ACC112 (cell line): ENCODE data around the gene KCMF1.

ENCODE experiments used
- H2AFZ ChIP-seq: fragments of 200-600 bp; sonication (generic); one replicate; pipeline ENCODE4 v1.6.0; 2017; ENCODE audit warnings: antibody characterized with exemption, low read length; ENCODE audit not compliant: unreplicated experiment
- H3K27ac ChIP-seq: fragments of 200-600 bp; sonication (generic); 2 replicates; pipeline ENCODE4 v1.5.1; 2014; ENCODE audit warnings: low read depth, mild to moderate bottlenecking, antibody characterized with exemption, low read length, moderate library complexity
- H3K27me3 ChIP-seq: fragments of 200-600 bp; sonication (generic); 2 replicates; pipeline ENCODE4 v1.6.1; 2014; ENCODE audit warnings: mild to moderate bottlenecking, antibody characterized with exemption, low read length, moderate library complexity, mixed read lengths; ENCODE audit not compliant: insufficient read depth
- H3K36me3 ChIP-seq: fragments of 200-600 bp; sonication (generic); 2 replicates; pipeline ENCODE4 v1.6.1; 2016; ENCODE audit warnings: mild to moderate bottlenecking, antibody characterized with exemption, low read length, moderate library complexity, mixed read lengths; ENCODE audit not compliant: insufficient read depth
- H3K4me1 ChIP-seq: fragments of 200-600 bp; sonication (generic); one replicate; pipeline ENCODE4 v1.6.1; 2016; ENCODE audit warnings: low read length, mixed read lengths; ENCODE audit not compliant: insufficient read depth, unreplicated experiment, control insufficient read depth
- H3K4me3 ChIP-seq: fragments of 200-600 bp; sonication (generic); 2 replicates; pipeline ENCODE4 v1.5.1; 2014; ENCODE audit warnings: mild to moderate bottlenecking, low read depth, low read length
- H3K79me2 ChIP-seq: fragments of 200-600 bp; sonication (generic); one replicate; pipeline ENCODE4 v1.6.0; 2016; ENCODE audit warnings: low read length; ENCODE audit not compliant: control insufficient read depth, unreplicated experiment, insufficient read depth

Gene KCMF1

GRCh38 chr2:84965192-84965516, 5.8 kb upstream of the KCMF1 start:
- Histone ChIP-seq H3K27me3 (no peaks in the 10 kb centered on the region), H3K79me2 (peaks cover 51% of the 10 kb centered on the region), H3K4me1 (peaks cover 42% of the 10 kb centered on the region), H2AFZ (no peak overlapping the region), H3K4me3 (no peak overlapping the region), H3K36me3 (peaks cover 12% of the 10 kb centered on the region), H3K27ac (peak overlapping the region; percentile 76; the same call in 1 of the 2 replicates)

- H3K79me2 ChIP-seq, result peaks cover 55% of the 10 kb centered on the region
- H3K4me3 ChIP-seq, result no peak overlapping the region
- H2AFZ ChIP-seq, result no peak overlapping the region
- peaks cover 40% of the 10 kb centered on the region for H3K4me1 ChIP-seq
- H3K27me3 ChIP-seq, result no peaks in the 10 kb centered on the region
- H3K27ac ChIP-seq, result no peak overlapping the region
- H3K36me3 ChIP-seq, result peaks cover 12% of the 10 kb centered on the region
Observed at GRCh38 chr2:84965827-84966226, 5.1 kb upstream of the KCMF1 start.

DNA sequence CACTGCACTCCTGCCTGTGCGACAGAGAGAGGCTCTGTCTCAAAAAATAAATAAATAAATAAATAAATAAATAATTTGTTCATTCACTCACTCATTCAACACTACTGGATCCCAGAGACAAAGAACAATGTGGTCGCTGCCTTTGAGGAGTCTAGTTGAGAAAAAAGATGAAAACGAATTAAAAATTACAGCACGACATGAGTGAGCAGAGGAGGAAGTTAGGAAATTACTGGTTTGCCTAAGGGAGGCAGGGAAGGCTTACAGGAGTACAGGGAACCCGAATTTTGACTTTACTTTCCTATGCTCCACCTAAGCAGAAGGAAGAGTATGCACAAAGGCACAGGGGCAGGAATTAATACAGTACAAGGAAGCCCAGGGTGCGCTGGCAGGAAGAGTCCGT, 4.2 kb upstream of the KCMF1 start:
- H3K4me3 ChIP-seq, result no peak overlapping the region

GRCh38 chr2:84969511-84970209, 1.3 kb upstream of the KCMF1 start:
- no peaks in the 10 kb centered on the region for H3K27me3 ChIP-seq
- peak overlapping the region; percentile 53 for H2AFZ ChIP-seq
- H3K27ac ChIP-seq, result peak overlapping the region; percentile 85
- H3K36me3 ChIP-seq, result peaks cover 11% of the 10 kb centered on the region; the same call in 1 of the 2 replicates
- peaks cover 32% of the 10 kb centered on the region for H3K4me1 ChIP-seq
- H3K4me3 ChIP-seq, result peak overlapping the region; percentile 94
- peaks cover 74% of the 10 kb centered on the region for H3K79me2 ChIP-seq

More for the DNA sequence above, 4.2 kb upstream of the KCMF1 start:
- H3K36me3 ChIP-seq, result peaks cover 12% of the 10 kb centered on the region
- no peak overlapping the region for H3K27ac ChIP-seq
- peaks cover 58% of the 10 kb centered on the region for H3K79me2 ChIP-seq
- peaks cover 40% of the 10 kb centered on the region for H3K4me1 ChIP-seq
- no peak overlapping the region for H2AFZ ChIP-seq
- no peaks in the 10 kb centered on the region for H3K27me3 ChIP-seq

DNA sequence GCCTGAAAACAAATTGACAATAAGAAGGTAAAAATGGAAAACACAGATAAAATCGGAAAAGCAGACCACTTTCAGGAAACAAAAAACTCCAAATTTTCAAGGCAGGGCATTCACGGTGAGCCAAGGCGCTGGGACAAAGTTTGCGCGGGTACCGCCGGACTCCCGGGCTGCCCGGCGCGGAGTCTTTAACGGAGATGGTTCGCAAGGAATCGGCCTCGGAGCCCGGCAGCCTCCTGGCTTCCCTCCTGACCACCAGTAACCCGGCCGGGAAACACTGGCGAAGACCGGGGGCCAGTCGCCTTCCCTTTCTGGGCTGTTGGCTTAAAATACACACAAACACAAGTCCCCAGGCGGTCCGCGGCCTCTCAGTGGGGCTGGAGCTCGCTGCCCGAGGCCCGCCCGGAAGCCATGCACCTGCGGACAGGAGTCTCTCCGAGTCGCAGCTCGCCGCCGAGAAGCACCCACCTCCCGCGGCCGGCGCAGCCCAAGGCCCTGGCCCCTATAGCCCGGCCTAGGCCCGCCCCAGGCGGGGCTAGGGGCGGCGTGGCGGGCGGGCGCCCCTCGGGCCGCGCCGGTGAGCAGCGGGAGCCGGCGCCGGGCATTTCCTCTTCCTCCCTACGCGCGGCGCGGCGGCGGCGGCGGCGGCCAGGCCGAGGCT, 622 bp upstream of the KCMF1 start:
- Histone ChIP-seq H3K27ac (peak overlapping the region; percentile 85), H3K4me3 (peak overlapping the region; percentile 94), H2AFZ (peak overlapping the region; percentile 53), H3K27me3 (no peaks in the 10 kb centered on the region), H3K4me1 (peaks cover 26% of the 10 kb centered on the region), H3K79me2 (peaks cover 81% of the 10 kb centered on the region), H3K36me3 (peaks cover 11% of the 10 kb centered on the region; the same call in 1 of the 2 replicates)

DNA sequence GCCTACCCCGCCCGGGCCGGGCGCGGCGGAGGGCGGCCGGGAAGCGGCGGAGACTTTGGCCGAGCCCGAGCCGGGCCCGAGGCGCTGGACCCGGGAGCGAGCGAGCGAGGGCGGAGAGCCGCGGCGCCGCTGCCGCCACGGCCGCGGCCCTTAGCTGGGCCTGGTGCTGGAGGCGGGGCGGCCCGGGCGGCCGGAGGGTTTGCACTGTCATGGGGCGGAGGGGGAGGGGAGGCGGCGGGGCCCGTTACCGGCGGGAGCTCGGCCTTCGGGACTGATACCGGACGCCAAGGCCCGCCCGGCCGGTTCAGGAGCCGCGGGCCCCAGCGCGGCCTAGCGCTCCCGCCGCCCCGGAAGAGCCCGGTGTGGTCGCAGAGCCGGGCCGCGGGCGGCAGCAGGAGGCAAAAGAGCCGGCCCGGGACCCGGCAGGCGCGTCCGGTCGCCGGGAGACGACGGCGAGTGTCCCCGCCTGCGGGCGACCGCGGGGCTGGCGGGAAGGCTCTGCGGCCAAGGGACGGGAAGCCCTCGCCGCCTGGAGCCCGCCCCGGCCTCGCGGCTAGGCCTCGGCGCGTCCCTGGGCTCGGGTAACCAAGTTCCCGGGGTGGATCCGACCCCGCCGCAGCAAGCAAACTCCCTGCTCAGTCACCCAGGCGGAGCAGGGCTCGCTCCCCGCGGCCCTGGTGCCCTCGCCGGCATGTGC, 697 bp downstream of the KCMF1 start:
- peak overlapping the region; percentile 87 for H3K27ac ChIP-seq
- peaks cover 25% of the 10 kb centered on the region for H3K4me1 ChIP-seq
- peak overlapping the region; percentile 80 for H2AFZ ChIP-seq

GRCh38 chr2:84972207-84972783, 1.3 kb downstream of the KCMF1 start:
- 0 out of 2 replicates have a peak, but pooled peaks cover 8% of the 10 kb centered on the region for H3K36me3 ChIP-seq
- H3K79me2 ChIP-seq, result peaks cover 88% of the 10 kb centered on the region
- no peak overlapping the region for H2AFZ ChIP-seq
- H3K4me1 ChIP-seq, result peaks cover 25% of the 10 kb centered on the region
- H3K4me3 ChIP-seq, result peak overlapping the region; percentile 97
- H3K27me3 ChIP-seq, result no peaks in the 10 kb centered on the region
- peak overlapping the region; percentile 87 for H3K27ac ChIP-seq

More for the DNA sequence above, 697 bp downstream of the KCMF1 start:
- Histone ChIP-seq H3K36me3 (0 out of 2 replicates have a peak, but pooled peaks cover 8% of the 10 kb centered on the region), H3K79me2 (peaks cover 88% of the 10 kb centered on the region), H3K4me3 (peak overlapping the region; percentile 97), H3K27me3 (no peaks in the 10 kb centered on the region)

GRCh38 chr2:84972932-84973331, 2.0 kb downstream of the KCMF1 start:
- no peak overlapping the region for H2AFZ ChIP-seq
- H3K4me3 ChIP-seq, result peak overlapping the region; percentile 97
- H3K27me3 ChIP-seq, result no peaks in the 10 kb centered on the region
- peaks cover 25% of the 10 kb centered on the region for H3K4me1 ChIP-seq
- peak overlapping the region; percentile 87 for H3K27ac ChIP-seq
- H3K36me3 ChIP-seq, result 0 out of 2 replicates have a peak, but pooled peaks cover 8% of the 10 kb centered on the region
- H3K79me2 ChIP-seq, result peaks cover 91% of the 10 kb centered on the region

DNA sequence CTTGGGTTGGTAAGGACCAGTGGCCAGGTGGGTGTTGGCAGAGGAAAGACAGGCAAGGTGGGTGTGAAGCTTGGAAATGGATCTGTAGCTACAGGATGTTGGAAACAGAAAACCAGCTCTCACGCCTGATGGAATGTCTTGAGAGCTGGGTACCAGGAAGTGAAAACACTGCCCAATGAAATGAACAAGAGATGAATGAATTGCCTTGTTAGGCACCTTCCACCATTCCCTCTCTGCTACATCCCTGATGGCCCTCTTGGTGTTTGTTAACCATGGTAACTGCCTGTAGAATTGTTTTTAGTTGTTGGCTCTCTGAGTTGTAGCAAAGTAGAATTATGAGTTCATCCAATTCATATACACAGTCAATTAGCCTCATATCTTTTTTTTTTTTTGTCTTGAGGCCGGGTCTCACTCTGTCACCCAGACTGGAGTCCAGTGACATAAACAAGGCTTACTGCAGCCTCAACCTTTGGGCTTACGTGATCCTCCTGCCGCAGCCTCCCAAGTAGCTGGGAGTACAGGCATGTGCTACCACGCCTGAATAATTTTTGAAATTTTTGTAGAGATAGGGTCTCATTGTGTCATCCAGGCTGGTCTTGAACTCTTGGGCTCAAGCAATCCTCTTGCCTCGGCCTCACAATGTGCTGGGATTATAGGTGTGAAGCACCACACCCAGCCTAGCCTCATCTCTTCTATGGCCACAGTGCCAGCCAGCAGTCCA, 9.5 kb downstream of the KCMF1 start:
- Histone ChIP-seq H3K4me3 (no peak overlapping the region), H3K36me3 (no peaks in the 10 kb centered on the region), H3K79me2 (peaks cover 96% of the 10 kb centered on the region), H2AFZ (no peak overlapping the region), H3K4me1 (no peaks in the 10 kb centered on the region), H3K27me3 (no peaks in the 10 kb centered on the region), H3K27ac (no peak overlapping the region)

DNA sequence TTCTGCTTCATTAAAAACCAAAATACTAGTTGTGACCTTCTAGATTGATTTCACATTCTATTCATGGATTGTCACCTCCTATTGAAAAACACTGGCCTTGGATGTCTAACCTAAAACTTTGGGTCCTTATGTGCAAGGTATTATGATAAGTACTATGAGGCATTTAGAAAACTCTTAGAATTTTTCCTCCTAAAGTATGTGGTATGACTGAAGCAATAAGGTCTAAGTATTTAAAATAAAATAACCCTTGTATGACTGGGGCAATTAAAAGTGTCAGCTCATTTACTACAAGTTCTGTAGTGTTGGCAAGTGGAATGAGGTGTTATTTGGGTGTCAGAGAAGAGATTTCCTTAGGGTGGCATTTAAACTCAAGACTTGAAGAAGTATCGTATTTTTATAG, 15.1 kb downstream of the KCMF1 start:
- Histone ChIP-seq H3K27ac (no peak overlapping the region), H2AFZ (no peak overlapping the region), H3K36me3 (0 out of 2 replicates have a peak, but pooled peaks cover 2% of the 10 kb centered on the region), H3K79me2 (peaks cover 96% of the 10 kb centered on the region), H3K4me1 (peaks cover 17% of the 10 kb centered on the region), H3K4me3 (no peak overlapping the region), H3K27me3 (no peaks in the 10 kb centered on the region)
